ENCODE results near the gene RINL. TPM values are rescaled to one million over a fixed set of nuclear protein-coding genes. Genes with fewer than 3 reads are reported as not detected.
"Not testable (repeated sequence)": the region's sequence is repeated elsewhere in the genome, so short reads cannot be mapped to it uniquely, and the experiment has no call there.

The RINL gene
- total RNA-seq, 2 experiments from 2014 or later, result 92.6 to 100.0 TPM

DNA sequence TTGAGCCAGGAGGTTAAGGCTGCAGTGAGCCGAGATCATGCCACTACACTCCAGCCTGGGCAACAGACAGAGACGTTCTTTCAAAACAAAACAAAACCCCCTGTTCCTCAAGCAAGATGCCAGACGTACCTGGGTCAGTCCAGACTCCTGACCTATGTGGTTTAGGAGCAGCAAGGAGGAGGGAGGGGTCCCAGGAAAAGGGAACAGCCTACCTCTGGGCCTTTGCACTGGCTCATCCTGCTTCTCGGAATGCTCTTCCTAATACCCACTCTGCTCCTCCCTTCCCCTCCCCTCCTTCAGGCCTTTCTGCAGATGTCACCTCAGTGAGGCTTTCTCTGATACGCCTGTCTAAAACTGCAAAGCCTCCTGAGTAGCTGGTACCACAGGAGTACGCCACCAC lies 9.5 kb downstream of the RINL start:
- POLR2A ChIA-PET, result interaction anchor here (0.6 to 2.9 kb wide), 5 partner anchors 9 to 37 kb away, joined by 3 to 24 read pairs (median 5); partner anchors contain the start of genes ECH1, HNRNPL and RINL
- Mint-ChIP-seq H3K27ac (peak overlapping the region; percentile 79), H3K27me3 (no peaks in the 10 kb centered on the region), H3K4me3 (peak overlapping the region; percentile 76), H3K36me3 (peaks cover 27% of the 10 kb centered on the region), H3K4me1 (ENCODE audit: low read depth) (peaks cover 49% of the 10 kb centered on the region), H3K9me3 (no peaks in the 10 kb centered on the region)
- intact Hi-C loops (cut with micrococcal nuclease), result loop anchor here (5.0 kb wide), 1 partner anchor 36 kb away; the partner anchor contains the start of gene ECH1
- no peak for DNase-seq
- CTCF ChIA-PET, result interaction anchor here (1.0 to 4.4 kb wide), 11 partner anchors 10 to 99 kb away, joined by 3 to 19 read pairs (median 7); partner anchors contain the start of genes MRPS12, NFKBIB, RINL and SARS2

DNA sequence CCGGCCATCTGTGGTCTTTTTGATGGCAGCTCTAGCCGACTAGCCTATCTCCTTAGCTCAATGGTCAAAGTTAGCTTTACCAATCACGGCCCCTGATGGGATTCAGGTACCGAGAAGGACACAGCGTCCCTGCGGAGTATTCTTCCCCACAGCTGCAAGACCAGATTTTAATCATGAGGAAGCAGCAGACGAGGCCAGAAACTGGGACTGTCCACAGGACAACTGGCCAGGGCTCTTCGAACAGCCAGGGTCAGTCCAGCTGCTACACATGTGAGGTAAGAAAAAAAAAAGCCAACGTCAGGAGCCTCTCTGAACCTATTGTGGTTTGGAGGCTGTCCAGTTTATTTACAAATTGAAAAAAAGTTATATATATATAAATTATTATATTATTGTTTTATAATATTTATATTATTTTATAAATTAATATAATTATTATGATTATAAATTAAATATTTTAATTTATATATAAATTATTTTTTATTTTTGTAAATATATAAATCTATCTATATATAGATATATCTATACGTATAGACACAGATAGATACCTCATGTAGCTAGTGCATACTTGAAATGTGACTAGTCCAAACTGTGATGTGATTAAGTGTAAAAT lies 10.8 kb downstream of the RINL start:
- Mint-ChIP-seq H3K4me3 (no peak overlapping the region), H3K36me3 (peaks cover 27% of the 10 kb centered on the region), H3K27ac (no peak overlapping the region), H3K4me1 (ENCODE audit: low read depth) (peaks cover 48% of the 10 kb centered on the region), H3K27me3 (no peaks in the 10 kb centered on the region), H3K9me3 (no peaks in the 10 kb centered on the region)
- intact Hi-C loops (cut with micrococcal nuclease), result loop anchor here (5.0 kb wide), 1 partner anchor 35 kb away; the partner anchor contains the start of gene ECH1
- POLR2A ChIA-PET, result no interaction called here
- no peak for DNase-seq
- CTCF ChIA-PET, result interaction anchor here (0.6 to 4.4 kb wide), 4 partner anchors 10 to 20 kb away, joined by 3 to 12 read pairs (median 6); partner anchors contain the start of gene RINL

DNA sequence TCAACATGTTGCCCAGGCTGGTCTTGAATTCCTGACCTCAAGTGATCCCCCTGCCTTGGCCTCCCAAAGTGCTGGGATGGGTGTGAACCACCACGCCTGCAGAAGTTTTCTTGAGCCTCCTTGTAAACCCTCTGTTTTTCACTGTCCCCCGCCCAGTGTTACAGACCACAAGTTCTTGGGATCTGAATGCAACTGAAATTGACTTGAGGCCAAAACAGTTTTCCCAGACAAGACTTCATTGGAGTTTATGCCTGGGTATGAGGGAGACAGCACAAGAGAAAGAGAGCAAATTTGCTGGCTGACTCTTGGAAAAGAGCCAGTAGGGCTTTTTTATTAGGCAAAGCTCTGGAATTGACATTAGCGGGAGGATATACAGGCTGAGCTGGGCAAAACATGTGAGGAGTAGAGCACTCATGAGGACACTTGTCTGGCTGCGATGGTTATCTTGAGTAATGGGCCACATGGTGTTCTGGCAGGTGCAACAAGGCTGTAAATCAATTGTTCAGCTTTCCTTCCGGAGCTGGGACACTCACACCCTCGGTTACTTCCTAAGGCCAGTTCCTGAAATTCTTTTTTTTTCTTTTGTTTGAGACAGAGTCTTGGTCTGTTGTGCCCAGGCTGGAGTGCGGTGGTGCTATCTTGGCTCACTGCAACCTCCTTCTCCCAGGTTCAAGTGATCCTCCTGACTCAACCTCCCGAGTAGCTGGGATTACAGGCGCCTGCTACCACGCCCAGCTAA lies 15.6 kb downstream of the RINL start:
- Mint-ChIP-seq H3K4me1 (ENCODE audit: low read depth) (peaks cover 34% of the 10 kb centered on the region), H3K36me3 (peaks cover 6% of the 10 kb centered on the region), H3K4me3 (no peak overlapping the region), H3K9me3 (no peaks in the 10 kb centered on the region), H3K27me3 (no peaks in the 10 kb centered on the region), H3K27ac (no peak overlapping the region)
- intact Hi-C loops (cut with micrococcal nuclease), result no loop called here
- ChIA-PET CTCF (interaction anchor here (1.2 to 1.5 kb wide), 2 partner anchors 16 to 25 kb away, joined by 3 to 4 read pairs; partner anchors contain the start of gene RINL), POLR2A (interaction anchor here (2.6 kb wide), 1 partner anchor 10 kb away, joined by 10 read pairs; no protein-coding TSS in a partner anchor)
- DNase-seq, result no peak

DNA sequence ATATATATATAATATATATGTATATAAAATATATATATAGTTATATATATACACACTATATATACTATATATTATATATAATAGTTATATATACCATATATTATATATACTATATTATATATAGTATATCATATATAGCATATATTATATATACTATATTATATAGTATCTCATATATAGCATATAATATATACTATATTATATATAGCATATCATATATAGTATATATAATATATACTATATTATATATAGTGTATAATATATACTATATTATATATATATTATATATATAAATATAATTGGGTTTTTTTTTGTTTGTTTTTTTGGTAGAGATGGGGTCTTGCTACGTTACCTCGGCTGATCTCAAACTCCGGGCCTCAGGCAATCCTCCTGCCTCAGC lies 16.7 kb downstream of the RINL start:
- no peaks in the 10 kb centered on the region for H3K27me3 Mint-ChIP-seq
- intact Hi-C loops (cut with micrococcal nuclease), result no loop called here
- ChIA-PET POLR2A (interaction anchor here (1.7 kb wide), 1 partner anchor 10 kb away, joined by 5 read pairs; no protein-coding TSS in a partner anchor), CTCF (interaction anchor here (1.5 kb wide), 1 partner anchor 26 kb away, joined by 4 read pairs; no protein-coding TSS in a partner anchor)
- no peaks in the 10 kb centered on the region for H3K9me3 Mint-ChIP-seq
- H3K27ac Mint-ChIP-seq, result no peak overlapping the region
- peaks cover 41% of the 10 kb centered on the region for H3K4me1 Mint-ChIP-seq (ENCODE audit: low read depth)
- no peak for DNase-seq
- H3K4me3 Mint-ChIP-seq, result no peak overlapping the region
- peaks cover 6% of the 10 kb centered on the region for H3K36me3 Mint-ChIP-seq

DNA sequence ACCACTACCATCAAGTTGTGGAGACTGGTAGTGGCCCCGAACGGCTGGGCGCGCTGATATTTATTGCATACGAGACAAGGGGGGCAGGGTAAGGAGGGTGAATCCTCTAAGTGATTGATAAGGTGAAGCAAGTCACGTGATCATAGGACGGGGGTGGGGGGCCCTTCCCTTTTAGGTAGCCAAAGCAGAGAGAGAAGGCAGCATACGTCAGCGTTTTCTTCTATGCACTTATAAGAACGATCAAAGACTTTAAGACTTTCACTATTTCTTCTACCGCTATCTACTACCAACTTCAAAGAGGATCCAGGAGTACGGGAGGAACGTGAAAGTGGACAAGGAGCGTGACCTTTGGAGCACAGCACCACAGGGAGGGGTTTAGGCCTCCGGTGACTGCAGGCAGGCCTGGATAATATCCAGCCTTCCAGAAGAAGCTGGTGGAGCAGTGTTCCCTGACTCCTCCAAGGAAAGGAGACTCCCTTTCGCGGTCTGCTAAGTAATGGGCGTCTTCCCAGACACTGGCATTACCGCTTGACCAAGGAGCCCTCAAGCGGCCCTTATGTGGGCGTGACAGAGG lies 18.4 kb downstream of the RINL start:
- POLR2A ChIA-PET, H3K27ac Mint-ChIP-seq, H3K36me3 Mint-ChIP-seq: not testable (repeated sequence)

DNA sequence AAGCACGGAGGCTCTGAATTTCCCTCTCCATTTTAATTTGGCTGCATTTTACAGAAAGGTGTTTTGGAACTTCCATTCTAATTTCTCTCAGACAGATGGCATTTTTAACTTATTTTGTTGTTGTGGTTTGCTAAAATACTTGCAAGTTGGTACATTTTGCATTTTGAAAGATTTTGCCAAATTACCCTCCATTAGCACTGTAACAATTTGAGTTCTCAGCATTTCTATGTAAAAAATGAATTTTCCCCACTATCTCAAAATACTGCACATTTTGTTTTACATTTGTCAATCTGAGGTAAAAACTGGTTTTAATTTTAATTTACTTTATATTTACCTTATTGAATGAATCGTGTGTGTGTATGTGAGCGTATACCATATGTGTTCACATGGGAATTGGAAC lies 21.3 kb downstream of the RINL start:
- peak overlapping the region; percentile 87 for H3K27ac Mint-ChIP-seq
- H3K9me3 Mint-ChIP-seq, result no peaks in the 10 kb centered on the region
- H3K36me3 Mint-ChIP-seq, result peaks cover 2% of the 10 kb centered on the region
- POLR2A ChIA-PET, result interaction anchor here (0.6 kb wide), 1 partner anchor 167 kb away, joined by 4 read pairs; no protein-coding TSS in a partner anchor
- H3K4me1 Mint-ChIP-seq (ENCODE audit: low read depth), result peaks cover 28% of the 10 kb centered on the region
- intact Hi-C loops (cut with micrococcal nuclease), result loop anchor here (1.0 kb wide), 1 partner anchor 12 kb away; no protein-coding TSS in a partner anchor
- no peak overlapping the region for H3K4me3 Mint-ChIP-seq
- no peaks in the 10 kb centered on the region for H3K27me3 Mint-ChIP-seq
- DNase-seq, result no peak
- CTCF ChIA-PET, result interaction anchor here (0.6 to 2.8 kb wide), 3 partner anchors 12 to 270 kb away, joined by 3 to 12 read pairs (median 6); no protein-coding TSS in a partner anchor

More for the DNA sequence above, 18.4 kb downstream of the RINL start:
- H3K4me3 Mint-ChIP-seq; DNase-seq; H3K9me3 Mint-ChIP-seq; intact Hi-C loops (cut with micrococcal nuclease); CTCF ChIA-PET; H3K27me3 Mint-ChIP-seq: not testable (repeated sequence)
- peaks cover 29% of the 10 kb centered on the region for H3K4me1 Mint-ChIP-seq (ENCODE audit: low read depth)

DNA sequence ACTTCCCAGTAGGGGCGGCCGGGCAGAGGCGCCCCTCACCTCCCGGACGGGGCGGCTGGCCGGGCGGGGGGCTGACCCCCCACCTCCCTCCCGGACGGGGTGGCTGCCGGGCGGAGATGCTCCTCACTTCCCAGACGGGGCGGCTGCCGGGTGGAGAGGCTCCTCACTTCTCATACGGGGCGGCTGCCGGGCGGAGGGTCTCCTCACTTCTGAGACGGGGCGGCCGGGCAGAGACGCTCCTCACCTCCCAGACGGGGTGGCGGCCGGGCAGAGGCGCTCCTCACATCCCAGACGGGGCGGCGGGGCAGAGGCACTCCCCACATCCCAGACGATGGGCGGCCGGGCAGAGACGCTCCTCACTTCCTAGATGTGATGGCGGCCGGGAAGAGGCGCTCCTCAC lies 22.3 kb downstream of the RINL start:
- H3K27me3 Mint-ChIP-seq; intact Hi-C loops (cut with micrococcal nuclease); H3K9me3 Mint-ChIP-seq; H3K36me3 Mint-ChIP-seq; H3K4me3 Mint-ChIP-seq; DNase-seq; H3K27ac Mint-ChIP-seq; POLR2A ChIA-PET: not testable (repeated sequence)
- H3K4me1 Mint-ChIP-seq (ENCODE audit: low read depth), result peaks cover 29% of the 10 kb centered on the region
- CTCF ChIA-PET, result interaction anchor here (2.8 kb wide), 1 partner anchor 13 kb away, joined by 12 read pairs; no protein-coding TSS in a partner anchor

DNA sequence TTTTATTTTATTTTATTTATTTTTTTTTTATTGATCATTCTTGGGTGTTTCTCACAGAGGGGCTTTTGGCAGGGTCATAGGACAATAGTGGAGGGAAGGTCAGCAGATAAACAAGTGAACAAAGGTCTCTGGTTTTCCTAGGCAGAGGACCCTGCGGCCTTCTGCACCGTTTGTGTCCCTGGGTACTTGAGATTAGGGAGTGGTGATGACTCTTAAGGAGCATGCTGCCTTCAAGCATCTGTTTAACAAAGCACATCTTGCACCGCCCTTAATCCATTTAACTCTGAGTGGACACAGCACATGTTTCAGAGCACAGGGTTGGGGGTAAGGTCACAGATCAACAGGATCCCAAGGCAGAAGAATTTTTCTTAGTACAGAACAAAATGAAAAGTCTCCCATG lies 23.1 kb downstream of the RINL start:
- H3K9me3 Mint-ChIP-seq, H3K27ac Mint-ChIP-seq, H3K36me3 Mint-ChIP-seq, H3K27me3 Mint-ChIP-seq, DNase-seq, POLR2A ChIA-PET, CTCF ChIA-PET: not testable (repeated sequence)
- Mint-ChIP-seq H3K4me1 (ENCODE audit: low read depth) (peaks cover 29% of the 10 kb centered on the region), H3K4me3 (peak overlapping the region; percentile 26)
- intact Hi-C loops (cut with micrococcal nuclease), result loop anchor here (5.0 kb wide), 5 partner anchors 298 to 547 kb away; partner anchors contain the start of genes FAM98C, RASGRP4 and SAMD4B

DNA sequence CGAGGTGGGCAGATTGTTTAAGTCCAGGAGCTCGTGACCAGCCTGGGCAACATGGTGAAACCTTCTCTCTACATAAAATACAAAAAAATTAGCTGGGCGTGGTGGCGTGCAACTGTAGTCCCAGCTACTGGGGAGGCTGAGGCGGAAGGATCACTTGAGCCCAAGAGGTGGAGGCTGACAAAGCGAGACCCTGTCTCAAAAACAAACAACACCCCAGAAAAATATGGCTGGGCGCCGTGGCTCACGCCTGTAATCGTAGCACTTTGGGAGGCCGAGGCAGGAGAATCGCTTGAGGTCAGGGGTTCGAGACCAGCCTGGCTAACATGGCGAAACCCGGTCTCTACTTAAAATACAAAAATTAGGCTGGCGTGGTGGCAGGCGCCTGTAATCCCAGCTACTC lies 24.9 kb downstream of the RINL start:
- intact Hi-C loops (cut with micrococcal nuclease), result loop anchor here (5.0 kb wide), 5 partner anchors 296 to 549 kb away; partner anchors contain the start of genes FAM98C, RASGRP4 and SAMD4B
- no peaks in the 10 kb centered on the region for H3K9me3 Mint-ChIP-seq
- peak overlapping the region; percentile 83 for H3K4me3 Mint-ChIP-seq
- H3K4me1 Mint-ChIP-seq (ENCODE audit: low read depth), result peaks cover 33% of the 10 kb centered on the region
- DNase-seq, result no peak
- H3K27ac Mint-ChIP-seq, result peak overlapping the region; percentile 92
- POLR2A ChIA-PET, result interaction anchor here (0.8 to 3.2 kb wide), 7 partner anchors 10 to 118 kb away, joined by 4 to 24 read pairs (median 10); partner anchors contain the start of genes ECH1 and RINL
- CTCF ChIA-PET, result interaction anchor here (1.2 to 3.2 kb wide), 3 partner anchors 16 to 77 kb away, joined by 5 to 15 read pairs (median 12); partner anchors contain the start of genes MRPS12 and SARS2
- no peaks in the 10 kb centered on the region for H3K27me3 Mint-ChIP-seq
- peaks cover 14% of the 10 kb centered on the region for H3K36me3 Mint-ChIP-seq

DNA sequence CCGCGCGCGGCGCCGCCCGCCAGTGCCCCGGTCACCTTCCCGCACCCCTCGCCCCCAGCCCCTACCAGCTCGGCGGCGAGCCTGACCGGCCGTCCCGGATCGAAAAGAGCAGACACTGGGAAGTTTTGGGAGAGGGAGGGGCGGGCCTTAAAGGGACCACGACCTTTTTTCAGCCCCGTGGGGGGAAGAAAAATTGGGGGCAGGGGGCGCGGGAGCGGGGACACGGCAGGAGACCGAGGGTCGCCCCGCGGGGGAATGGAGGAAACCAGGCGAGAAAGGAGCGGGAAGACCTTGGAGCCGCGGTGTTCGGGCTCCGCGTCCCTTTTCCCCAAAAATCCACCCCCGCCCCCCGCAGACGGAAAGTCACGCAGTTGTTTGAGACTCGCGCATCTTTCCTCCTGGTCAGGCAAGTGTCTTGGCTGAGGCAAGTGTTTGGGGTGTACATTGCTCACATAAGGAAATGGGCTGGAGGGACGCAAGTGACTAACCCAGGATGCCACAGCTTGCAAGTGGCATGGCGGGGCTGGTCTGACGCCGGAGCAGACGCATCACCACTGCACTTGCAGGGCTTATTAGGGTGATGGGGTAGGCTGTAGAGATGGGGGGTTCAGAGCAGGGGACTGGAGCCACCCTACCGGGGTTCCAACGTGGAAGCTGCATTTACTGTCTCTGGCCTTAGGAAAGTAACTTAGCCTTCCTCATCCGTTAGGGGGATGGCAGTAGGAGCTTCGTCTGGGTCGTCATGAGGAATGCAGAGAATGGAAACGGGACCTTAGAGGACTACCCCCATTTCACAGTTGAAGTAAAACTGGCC lies 25.6 kb downstream of the RINL start:
- H3K4me1 Mint-ChIP-seq (ENCODE audit: low read depth), result peaks cover 33% of the 10 kb centered on the region
- peak overlapping the region; percentile 83 for H3K4me3 Mint-ChIP-seq
- POLR2A ChIA-PET, result interaction anchor here (0.8 to 3.2 kb wide), 10 partner anchors 11 to 450 kb away, joined by 3 to 24 read pairs (median 6); partner anchors contain the start of genes ECH1, FAM98C and RINL
- intact Hi-C loops (cut with micrococcal nuclease), result loop anchor here (1.0 to 5.0 kb wide), 6 partner anchors 17 to 550 kb away; partner anchors contain the start of genes FAM98C, RASGRP4 and SAMD4B
- peaks cover 22% of the 10 kb centered on the region for H3K36me3 Mint-ChIP-seq
- H3K27ac Mint-ChIP-seq, result peak overlapping the region; percentile 92
- CTCF ChIA-PET, result interaction anchor here (0.6 to 3.2 kb wide), 5 partner anchors 17 to 245 kb away, joined by 3 to 15 read pairs (median 5); partner anchors contain the start of genes MRPS12 and SARS2
- no peaks in the 10 kb centered on the region for H3K27me3 Mint-ChIP-seq
- H3K9me3 Mint-ChIP-seq, result no peaks in the 10 kb centered on the region
- peak; percentile 82 for DNase-seq
